HEK293T (cell line): ENCODE measurements around the gene SGTA.

Source experiments
- CTCF ChIA-PET: fragments of 350-600 bp; formaldehyde crosslinking; extraction: SDS; loops from one replicate; lab custom pipeline; 2021; ENCODE audit warnings: antibody characterized with exemption, inconsistent platforms; lab: Yijun Ruan, JAX
- POLR2A ChIA-PET: fragments of 350-600 bp; formaldehyde crosslinking; extraction: SDS; loops from one replicate; lab custom pipeline; 2020; ENCODE audit warnings: antibody characterized with exemption, inconsistent platforms; lab: Yijun Ruan, JAX
- DNase-seq: peaks from one replicate; pipeline ENCODE4 v3.0.0; 2012; ENCODE audit warnings: mixed read lengths; ENCODE audit errors: extremely low spot score
- ARNT ChIP-seq: fragments of 450-650 bp; IDR thresholded peaks from 2 replicates; pipeline ENCODE4 v1.6.1; 2017; ENCODE audit warnings: mild to moderate bottlenecking
- BHLHE40 ChIP-seq: fragments of 450-650 bp; IDR thresholded peaks from 2 replicates; pipeline ENCODE4 v1.6.1; 2016; ENCODE audit warnings: mild to moderate bottlenecking, moderate library complexity, borderline replicate concordance
- CTBP1 ChIP-seq: fragments of 450-650 bp; IDR thresholded peaks from 2 replicates; pipeline ENCODE4 v1.6.1; 2016; ENCODE audit warnings: borderline replicate concordance
- ELF4 ChIP-seq: fragments of 450-650 bp; IDR thresholded peaks from 2 replicates; pipeline ENCODE4 v1.6.1; 2017; ENCODE audit warnings: antibody characterized with exemption
- FOXA1 ChIP-seq: fragments of 450-650 bp; IDR thresholded peaks from 2 replicates; pipeline ENCODE4 v1.6.1; 2016; ENCODE audit warnings: mild to moderate bottlenecking
- FOXK2 ChIP-seq: fragments of 450-650 bp; IDR thresholded peaks from 2 replicates; pipeline ENCODE4 v1.6.1; 2016; ENCODE audit warnings: mild to moderate bottlenecking
- FOXM1 ChIP-seq: fragments of 450-650 bp; IDR thresholded peaks from 2 replicates; pipeline ENCODE4 v1.6.1; 2017; ENCODE audit warnings: mild to moderate bottlenecking, borderline replicate concordance
- HDGF ChIP-seq: fragments of 450-650 bp; IDR thresholded peaks from 2 replicates; pipeline ENCODE4 v1.6.1; 2017; ENCODE audit warnings: antibody characterized with exemption, borderline replicate concordance
- L3MBTL2 ChIP-seq: fragments of 450-650 bp; conservative IDR thresholded peaks from 2 replicates; pipeline ENCODE4 v1.6.1; 2016; ENCODE audit warnings: mild to moderate bottlenecking
- LEF1 ChIP-seq: fragments of 450-650 bp; IDR thresholded peaks from 2 replicates; pipeline ENCODE4 v1.6.1; 2017; ENCODE audit warnings: mild to moderate bottlenecking, borderline replicate concordance
- NFRKB ChIP-seq: fragments of 450-650 bp; IDR thresholded peaks from 2 replicates; pipeline ENCODE4 v1.6.1; 2016; ENCODE audit warnings: mild to moderate bottlenecking, moderate library complexity
- PKNOX1 ChIP-seq: fragments of 450-650 bp; IDR thresholded peaks from 2 replicates; pipeline ENCODE4 v1.6.1; 2016
- SP1 ChIP-seq: fragments of 450-650 bp; IDR thresholded peaks from 2 replicates; pipeline ENCODE4 v1.6.1; 2017
- SUZ12 ChIP-seq: fragments of 450-650 bp; IDR thresholded peaks from 2 replicates; pipeline ENCODE4 v1.6.1; 2016; ENCODE audit warnings: mild to moderate bottlenecking
- TARDBP ChIP-seq: fragments of 450-650 bp; IDR thresholded peaks from 2 replicates; pipeline ENCODE4 v1.6.1; 2016
- ZNF384 ChIP-seq: fragments of 450-650 bp; IDR thresholded peaks from 2 replicates; pipeline ENCODE4 v1.6.1; 2016

The SGTA gene

GRCh38 chr19:2744113-2744512 is 39.0 kb downstream of the SGTA start:
- DNase-seq, result no peak
- POLR2A ChIA-PET, result no interaction called here
- CTCF ChIA-PET, result no interaction called here
- TF ChIP-seq NFRKB, result no peak

DNA sequence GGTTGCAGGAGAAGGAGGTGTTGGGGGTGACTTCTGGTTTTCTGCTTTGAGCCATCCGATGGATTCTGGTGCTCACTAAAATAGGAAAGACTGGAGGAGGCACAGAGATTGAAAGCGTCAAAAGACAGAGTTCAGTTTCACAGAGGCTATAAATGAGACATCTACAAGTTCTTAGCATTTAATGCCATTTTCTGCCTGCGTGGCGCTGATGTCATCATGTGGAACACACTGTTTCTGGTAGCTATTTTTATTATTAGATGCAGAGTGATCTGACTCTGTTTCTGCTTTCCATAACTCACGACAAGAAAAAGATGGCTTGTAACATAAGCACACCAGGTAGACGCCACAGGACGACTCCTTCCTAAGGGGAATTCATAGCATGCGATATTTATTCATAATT is 40.0 kb downstream of the SGTA start:
- ChIA-PET CTCF (no interaction called here), POLR2A (no interaction called here)
- TF ChIP-seq L3MBTL2 (no peak), TARDBP (no peak), FOXK2 (no peak), CTBP1 (no peak), PKNOX1 (no peak), SP1 (no peak), NFRKB (no peak), HDGF (no peak), LEF1 (no peak), FOXA1 (no peak), ARNT (no peak), SUZ12 (no peak), BHLHE40 (no peak)
- no peak for DNase-seq

DNA sequence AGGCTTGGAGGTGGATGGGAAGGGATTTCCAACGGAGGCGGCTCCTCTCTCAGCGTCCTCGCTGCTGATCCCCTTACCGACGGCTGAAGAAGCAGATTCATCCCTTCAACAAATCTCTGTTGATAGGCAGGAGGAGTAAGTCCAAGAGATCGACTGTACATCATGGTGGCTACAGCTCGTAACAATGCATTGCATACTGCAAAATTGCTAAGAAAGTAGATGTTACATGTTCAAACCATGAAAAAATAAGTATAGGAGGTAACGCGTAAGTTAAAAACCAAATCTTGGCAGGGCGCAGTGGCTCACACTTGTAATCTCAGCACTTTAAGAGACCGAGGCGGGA is 42.8 kb downstream of the SGTA start:
- POLR2A ChIA-PET, result interaction anchor here (1.1 to 1.6 kb wide), 2 partner anchors 10 to 43 kb away, joined by 3 to 5 read pairs; partner anchors contain the start of gene SGTA
- CTCF ChIA-PET, result no interaction called here
- TF ChIP-seq TARDBP (no peak), L3MBTL2 (no peak), ZNF384 (no peak), SUZ12 (no peak)
- no peak for DNase-seq

- CTCF ChIA-PET, result interaction anchor here (1.2 kb wide), 1 partner anchor 10 kb away, joined by 5 read pairs; no protein-coding TSS in a partner anchor
- peak; percentile 99 for DNase-seq
These were observed 43.3 kb downstream of the SGTA start, which contains the start of gene SLC39A3 for GRCh38 chr19:2739602-2740313. Gene SLC39A3 (minus strand): TSS chr19:2740017. CDS start chr19:2737257, 2,760 bp downstream.

GRCh38 chr19:2736550-2737190 is 46.4 kb downstream of the SGTA start:
- ChIA-PET POLR2A (no interaction called here), CTCF (no interaction called here)
- TF ChIP-seq FOXK2, result no peak
- TF ChIP-seq ELF4, result no peak
- no peak for TF ChIP-seq BHLHE40
- TF ChIP-seq NFRKB, result no peak
- no peak for TF ChIP-seq ARNT
- no peak for TF ChIP-seq CTBP1
- TF ChIP-seq L3MBTL2, result no peak
- no peak for TF ChIP-seq TARDBP
- no peak for TF ChIP-seq FOXM1
- no peak for TF ChIP-seq SP1
- no peak for TF ChIP-seq SUZ12
- TF ChIP-seq HDGF, result no peak
- TF ChIP-seq PKNOX1, result no peak
- TF ChIP-seq LEF1, result no peak
- TF ChIP-seq FOXA1, result no peak
- no peak for TF ChIP-seq ZNF384
- no peak for DNase-seq

More at GRCh38 chr19:2739602-2740313, 43.3 kb downstream of the SGTA start, which contains the start of gene SLC39A3:
- TF ChIP-seq SP1, result no peak
- TF ChIP-seq PKNOX1, result peak; percentile 99
- TF ChIP-seq L3MBTL2, result no peak
- peak; percentile 91 for TF ChIP-seq CTBP1
- TF ChIP-seq ARNT, result peak; percentile 69
- TF ChIP-seq LEF1, result no peak
- TF ChIP-seq FOXM1, result peak; percentile 77; the same call in 1 of the 2 replicates
- TF ChIP-seq HDGF, result no peak
- no peak for TF ChIP-seq BHLHE40
- TF ChIP-seq TARDBP, result peak; percentile 53; the same call in 1 of the 2 replicates
- TF ChIP-seq ZNF384, result no peak
- no peak for TF ChIP-seq FOXA1
- no peak for TF ChIP-seq NFRKB
- TF ChIP-seq FOXK2, result no peak
- TF ChIP-seq ELF4, result no peak
- no peak for TF ChIP-seq SUZ12
- POLR2A ChIA-PET, result interaction anchor here (1.0 to 1.6 kb wide), 3 partner anchors 10 to 44 kb away, joined by 3 to 5 read pairs (median 3); partner anchors contain the start of gene SGTA

GRCh38 chr19:2735374-2735773 is 47.7 kb downstream of the SGTA start:
- no peak for DNase-seq
- POLR2A ChIA-PET, result interaction anchor here (0.8 kb wide), 1 partner anchor 215 kb away, joined by 3 read pairs; no protein-coding TSS in a partner anchor
- CTCF ChIA-PET, result no interaction called here
- TF ChIP-seq L3MBTL2 (no peak), LEF1 (no peak), FOXK2 (no peak), NFRKB (no peak), CTBP1 (no peak), TARDBP (no peak), SUZ12 (no peak), ARNT (no peak), HDGF (no peak), BHLHE40 (no peak), ELF4 (no peak), SP1 (no peak)
